LNCAP (cell line): ENCODE results near the gene STX18.

Experiments
- CTCF ChIP-seq: fragments of 450-650 bp; IDR thresholded peaks from 2 replicates; pipeline ENCODE4 v1.5.1; 2017; ENCODE audit warnings: mild to moderate bottlenecking

Gene STX18

GRCh38 chr4:4512282-4512681, 29.6 kb downstream of the STX18 start:
- no peak for TF ChIP-seq CTCF

DNA sequence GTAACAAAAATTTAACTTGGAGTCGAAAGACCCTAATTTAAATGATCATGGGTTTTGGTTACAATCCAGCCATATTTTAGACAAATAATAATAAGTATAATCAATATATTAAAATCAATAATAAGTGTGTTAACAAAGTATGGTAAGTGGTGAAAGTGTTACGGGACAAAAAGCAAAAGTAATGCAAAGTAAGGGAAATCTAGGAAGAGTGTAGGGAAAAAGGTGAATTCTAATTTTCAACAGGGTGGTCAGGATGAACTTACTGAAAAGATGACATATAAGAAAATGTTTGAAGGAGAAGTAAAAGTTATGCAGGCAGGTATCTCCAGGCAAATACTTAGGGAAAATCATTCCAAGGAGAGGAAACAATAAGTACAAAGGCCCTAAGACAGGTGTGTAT, 32.3 kb downstream of the STX18 start:
- no peak for TF ChIP-seq CTCF

- peak; percentile 83 for TF ChIP-seq CTCF
Observed at GRCh38 chr4:4507923-4508322, 33.9 kb downstream of the STX18 start.

DNA sequence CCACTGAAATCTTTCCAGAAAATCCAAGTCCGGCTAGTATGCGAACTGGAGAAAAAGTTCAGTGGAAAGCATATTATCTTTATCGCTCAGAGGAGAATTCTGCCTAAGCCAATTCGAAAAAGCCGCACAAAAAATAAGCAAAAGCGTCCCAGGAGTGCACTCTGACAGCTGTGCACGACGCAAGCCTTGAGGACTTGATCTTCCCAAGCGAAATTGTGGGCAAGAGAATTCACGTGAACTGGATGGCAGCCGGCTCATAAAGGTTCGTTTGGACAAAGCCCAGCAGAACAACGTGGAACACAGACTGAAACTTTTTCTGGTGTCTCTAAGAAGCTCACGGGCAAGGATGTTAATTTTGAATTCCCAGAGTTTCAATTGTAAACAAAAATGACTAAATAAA, 34.4 kb downstream of the STX18 start:
- TF ChIP-seq CTCF, result no peak

DNA sequence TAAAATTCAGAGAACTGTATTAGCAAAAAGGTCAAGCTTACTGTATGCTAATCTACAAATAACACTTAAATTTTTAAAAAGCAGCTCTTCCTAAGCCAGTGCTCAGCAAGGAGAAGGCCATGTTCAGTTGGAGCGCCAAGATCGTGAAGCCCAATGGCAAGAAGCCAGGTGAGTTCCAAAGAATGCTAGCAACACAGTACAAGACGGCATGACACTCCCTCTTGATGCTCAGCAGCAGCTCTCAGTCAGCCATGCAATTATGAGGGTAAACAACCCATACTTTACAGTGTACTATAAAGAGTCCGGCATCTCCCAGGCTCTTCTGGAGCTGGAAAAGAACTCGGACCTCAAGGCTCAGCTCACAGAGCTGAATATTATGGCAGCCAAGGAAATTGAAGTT, 34.9 kb downstream of the STX18 start:
- TF ChIP-seq CTCF, result no peak

DNA sequence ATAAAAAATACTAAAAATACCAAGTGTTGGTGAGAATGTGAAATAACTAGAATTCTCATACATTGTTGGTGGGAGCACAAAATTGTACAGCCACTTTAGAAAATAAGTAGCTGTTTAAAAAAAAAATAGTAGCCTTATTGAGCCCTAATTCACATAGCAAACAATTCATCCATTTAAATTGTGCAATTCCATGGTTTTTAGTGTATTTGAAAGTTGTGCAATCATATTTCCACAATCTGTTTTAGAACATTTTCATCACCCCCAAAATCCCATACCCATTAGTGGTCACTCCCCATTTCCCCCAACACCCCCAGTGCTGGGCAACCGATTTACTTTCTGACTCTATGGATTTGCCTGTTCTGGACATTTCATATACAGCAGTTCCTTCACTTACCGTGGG, 37.1 kb downstream of the STX18 start:
- no peak for TF ChIP-seq CTCF

DNA sequence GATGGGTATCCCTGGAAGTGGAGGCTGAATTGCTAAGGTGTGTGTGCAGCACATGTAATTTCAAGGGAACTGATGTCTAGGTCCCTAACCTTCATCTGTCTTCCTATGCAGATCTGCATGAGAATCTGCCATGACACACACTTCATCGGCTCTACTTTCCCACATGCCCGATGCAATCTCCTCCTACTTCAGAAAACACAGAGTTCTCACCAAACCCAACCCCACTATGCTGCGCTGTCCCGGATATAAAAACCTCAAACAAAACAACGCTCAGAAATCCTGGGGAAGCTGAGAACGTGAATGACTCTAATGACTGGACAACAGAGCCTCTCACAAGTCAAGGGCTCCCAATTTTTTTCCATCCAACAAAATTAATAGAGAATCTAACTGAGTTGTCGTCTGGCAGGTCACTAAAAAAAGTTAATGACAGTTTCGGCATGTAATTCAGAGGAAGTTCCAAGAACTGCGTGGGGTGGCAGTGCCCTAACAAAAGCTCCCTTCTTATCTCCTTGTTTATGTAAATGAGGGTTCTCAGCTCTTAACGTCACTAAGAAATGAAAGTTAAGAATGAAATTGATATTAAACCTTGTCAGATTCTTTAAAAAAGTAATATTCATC, 39.0 kb downstream of the STX18 start:
- no peak for TF ChIP-seq CTCF

DNA sequence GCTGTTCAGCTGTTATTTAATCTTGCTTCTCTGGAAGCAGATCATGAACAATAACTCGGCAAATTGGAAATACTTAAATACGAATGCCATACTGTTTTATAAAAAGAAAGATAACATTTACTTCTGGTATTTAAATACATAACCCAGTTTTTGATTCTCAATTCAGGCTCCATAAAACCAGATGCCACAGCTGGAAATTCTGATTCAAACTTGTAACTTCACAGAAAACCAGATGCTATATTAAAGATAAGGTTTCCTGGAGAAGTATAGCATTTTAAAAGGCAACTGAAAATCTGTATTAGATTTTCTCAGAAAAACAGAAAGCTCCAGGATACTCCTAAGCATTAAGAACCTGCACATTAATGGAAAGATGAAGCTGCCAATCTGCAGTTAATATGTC, 40.2 kb downstream of the STX18 start:
- no peak for TF ChIP-seq CTCF
